GM21360 (cell line): ENCODE measurements around the gene RPAIN.

Experiments
- ATAC-seq: cut with Tn5 transposase; IDR thresholded peaks from one replicate; pipeline ENCODE4 v1.9.1; 2021; ENCODE audit warnings: mild to moderate bottlenecking, moderate library complexity; ENCODE audit not compliant: unreplicated experiment

Gene RPAIN, protein sequence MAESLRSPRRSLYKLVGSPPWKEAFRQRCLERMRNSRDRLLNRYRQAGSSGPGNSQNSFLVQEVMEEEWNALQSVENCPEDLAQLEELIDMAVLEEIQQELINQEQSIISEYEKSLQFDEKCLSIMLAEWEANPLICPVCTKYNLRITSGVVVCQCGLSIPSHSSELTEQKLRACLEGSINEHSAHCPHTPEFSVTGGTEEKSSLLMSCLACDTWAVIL

DNA sequence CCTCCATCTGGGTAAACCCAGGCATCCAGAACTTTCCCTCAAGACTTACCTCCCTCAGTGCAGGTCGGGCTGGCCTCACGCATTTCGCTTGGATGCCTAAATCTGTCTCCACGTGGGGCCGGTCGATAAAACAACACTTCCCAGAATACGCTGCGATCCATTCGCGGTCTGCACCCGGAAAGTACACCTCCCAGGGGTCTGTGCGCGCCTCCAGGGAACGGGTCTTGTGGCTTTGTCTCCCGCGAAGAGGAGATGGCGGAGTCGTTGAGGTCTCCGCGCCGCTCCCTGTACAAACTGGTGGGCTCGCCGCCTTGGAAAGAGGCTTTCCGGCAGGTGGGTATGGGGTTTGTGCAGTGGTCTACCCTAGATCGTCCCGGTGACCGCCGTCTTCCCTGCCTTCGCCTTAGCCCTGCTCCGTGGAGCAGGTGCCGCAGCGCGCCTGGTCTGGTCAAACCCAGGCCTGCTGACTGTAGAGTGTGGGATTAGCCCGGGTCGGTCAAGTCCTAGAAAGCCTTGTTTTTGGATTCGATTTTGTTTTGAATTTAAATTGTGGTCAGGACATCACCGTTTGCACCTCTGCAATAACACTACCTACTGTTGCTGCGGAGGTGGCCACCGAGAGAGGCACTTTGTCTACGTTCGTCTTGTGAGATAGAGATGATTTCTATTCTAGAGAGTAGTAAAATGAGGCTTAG, at the start of gene RPAIN:
RPAIN (plus strand) TSS at position 224 of the 695 bp plus-strand sequence; CDS start at position 253, 29 bp downstream.
- ATAC-seq = peak; percentile 30

DNA sequence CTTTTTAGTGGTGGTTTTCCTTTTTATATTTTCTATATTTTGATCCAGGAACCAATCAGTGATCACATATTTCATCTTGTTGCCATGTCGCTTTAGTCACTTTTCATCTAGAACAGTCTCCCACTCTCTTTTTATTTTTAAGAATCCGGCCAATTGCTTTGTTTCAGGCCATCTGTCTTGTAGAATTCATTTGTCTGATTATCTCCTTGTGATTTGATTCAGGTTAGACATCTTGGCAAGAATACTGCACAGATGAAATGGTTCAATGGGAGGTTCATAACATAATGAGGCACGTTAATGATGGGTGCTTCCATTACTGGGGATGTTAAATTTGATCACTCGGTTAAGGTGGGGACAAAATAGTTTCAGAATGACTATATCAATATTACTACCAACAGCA, 49.6 kb upstream of the RPAIN start:
- ATAC-seq = no peak

DNA sequence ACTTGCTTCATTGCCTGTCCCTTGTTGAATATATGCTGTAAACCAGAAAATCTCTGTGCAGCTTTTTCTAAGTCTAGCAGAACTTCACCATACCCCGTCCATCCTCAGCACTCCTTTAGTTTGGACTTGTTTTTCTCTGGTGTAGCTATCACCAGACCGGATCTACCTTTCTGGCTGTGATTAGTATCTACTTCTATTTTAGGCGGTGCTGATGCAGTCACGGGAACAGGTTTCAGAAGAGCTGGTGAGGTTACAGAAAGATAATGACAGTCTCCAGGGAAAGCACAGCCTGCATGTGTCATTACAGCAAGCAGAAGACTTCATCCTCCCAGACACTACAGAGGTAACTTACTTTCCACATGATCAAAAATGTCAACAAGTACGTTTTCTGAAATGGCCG, 46.9 kb upstream of the RPAIN start:
- no peak for ATAC-seq

DNA sequence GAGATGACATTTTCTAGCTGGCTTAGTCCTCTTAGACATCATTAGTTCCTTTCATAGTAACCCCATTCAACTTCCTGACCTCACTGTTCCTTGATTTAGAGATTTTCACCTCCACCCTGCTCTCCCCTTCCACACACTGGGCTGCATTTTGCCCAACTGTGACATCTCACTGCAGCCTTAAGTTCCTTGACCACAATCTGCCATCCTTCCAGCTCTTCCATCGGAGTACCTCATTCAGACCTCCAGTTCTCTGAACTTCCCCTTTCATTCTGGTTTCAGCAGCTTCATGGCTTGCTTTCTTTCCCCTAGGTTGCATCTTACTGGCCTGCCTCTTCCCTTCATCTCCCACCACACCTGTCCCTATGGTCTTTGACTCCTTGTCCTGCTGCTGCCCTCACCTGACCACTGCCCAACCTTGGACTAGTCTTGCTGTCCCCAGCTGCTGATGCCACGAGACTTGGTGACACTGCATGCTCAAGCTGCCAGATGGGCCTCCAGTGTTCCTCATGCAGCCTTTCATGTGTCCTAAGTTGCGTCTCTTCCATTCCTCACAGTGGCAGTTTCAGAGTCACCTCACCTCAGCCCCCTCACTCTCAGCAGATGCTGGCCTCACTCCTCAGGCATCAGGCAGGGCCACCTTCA, 41.3 kb upstream of the RPAIN start:
- ATAC-seq = no peak

DNA sequence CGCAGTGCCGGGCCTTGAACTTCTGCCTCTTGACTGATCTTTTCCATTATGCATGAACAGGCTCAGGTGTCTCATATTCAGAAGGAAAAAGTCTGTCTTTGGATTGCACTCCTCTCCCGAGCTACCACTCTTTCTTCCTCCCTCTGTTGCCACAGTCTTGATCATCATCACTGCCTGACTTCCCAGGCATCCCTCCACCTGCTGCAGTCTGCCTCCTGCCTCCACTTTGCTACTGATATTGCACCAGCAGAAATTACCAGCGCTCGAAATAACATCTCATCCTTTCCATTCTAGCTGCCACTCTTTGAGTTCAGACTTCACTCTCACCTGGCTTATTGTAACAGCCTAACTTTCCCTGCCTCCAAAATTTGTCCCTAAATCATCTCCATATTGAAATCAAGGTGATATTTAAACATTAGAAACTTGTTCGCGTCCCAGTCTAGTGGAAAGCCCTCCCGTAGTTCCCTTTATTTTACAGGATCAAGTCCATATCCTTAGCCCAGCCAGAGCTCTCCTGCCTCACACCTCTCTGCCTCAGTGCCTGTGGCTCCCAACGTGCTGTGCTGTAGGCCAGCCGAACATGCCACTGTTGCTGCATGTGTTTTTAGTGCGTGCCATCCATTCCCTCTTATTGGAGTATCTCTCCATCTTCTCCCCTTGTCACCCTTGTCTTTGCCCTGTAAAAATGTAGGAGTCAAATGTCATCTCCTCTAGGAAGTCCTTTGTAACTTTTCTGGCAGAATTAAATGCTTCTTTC, 40.5 kb upstream of the RPAIN start:
- ATAC-seq = no peak

DNA sequence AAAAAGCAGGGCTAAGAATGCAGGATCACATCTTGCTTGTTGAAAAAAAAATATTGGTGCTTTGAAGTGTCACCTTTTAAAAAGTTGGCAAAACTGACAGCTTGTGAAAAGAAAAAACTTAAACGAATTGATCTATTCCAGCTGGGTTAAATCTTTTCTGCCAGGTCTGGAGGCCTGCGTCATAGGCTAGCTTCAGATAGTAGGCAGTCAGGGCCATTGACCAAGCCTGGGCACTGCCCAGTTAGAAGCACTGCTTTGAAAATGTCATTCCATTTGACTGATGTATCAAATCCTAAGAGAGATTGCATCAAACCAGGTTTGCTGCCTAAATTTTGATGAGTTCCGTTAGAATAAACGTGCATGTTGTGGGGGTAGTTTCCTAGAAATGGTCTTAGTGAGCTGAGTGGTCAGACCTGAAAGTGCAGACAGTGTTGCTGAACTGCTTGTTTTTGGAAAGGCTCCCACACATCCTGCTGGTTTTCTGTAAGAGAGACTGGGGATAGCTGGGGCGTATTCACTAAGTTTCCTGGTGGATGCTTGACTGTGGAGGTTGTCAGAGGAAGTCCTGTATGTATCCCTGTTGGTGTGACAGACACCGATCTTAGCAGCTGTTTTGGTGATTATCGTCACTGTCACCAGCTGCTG, 39.4 kb upstream of the RPAIN start:
- ATAC-seq = no peak

DNA sequence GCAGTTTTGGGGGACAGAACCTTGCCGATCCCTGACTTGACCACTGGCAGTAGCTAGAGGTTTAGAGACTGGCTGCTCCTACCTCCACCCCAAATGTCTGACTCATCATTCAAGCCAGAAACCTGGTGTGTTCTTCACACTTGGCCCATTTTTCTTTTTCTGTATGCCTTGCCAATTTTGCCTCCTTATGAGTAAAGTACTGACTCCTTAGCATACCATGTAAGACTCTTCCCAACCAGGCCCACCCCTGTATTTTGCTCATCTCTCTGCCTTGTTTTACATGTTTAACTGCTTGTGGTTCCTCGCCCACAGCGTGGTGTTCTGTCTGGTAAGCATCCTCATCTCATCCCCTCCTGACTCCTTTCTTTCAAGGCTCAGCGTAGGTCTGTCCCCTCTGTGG, 38.4 kb upstream of the RPAIN start:
- no peak for ATAC-seq

DNA sequence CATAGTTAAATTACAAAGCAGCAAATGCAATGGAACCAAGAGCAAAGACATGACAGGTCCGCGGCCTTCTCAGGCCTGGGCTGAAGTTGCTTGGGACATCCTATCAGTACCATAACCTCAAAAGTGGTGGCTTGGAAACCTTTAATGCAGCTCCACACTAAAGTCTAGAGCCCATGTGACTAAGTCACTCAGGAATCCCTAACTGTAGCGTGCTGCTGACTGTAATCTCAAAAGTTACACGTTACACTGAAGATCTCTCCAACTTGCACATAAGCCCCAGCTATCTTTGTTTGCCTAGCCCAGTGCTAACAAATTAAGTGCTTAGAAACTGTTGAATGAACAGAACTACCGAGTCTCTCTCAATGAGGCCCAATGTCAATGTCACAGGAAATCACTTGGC, 28.3 kb upstream of the RPAIN start:
- no peak for ATAC-seq

DNA sequence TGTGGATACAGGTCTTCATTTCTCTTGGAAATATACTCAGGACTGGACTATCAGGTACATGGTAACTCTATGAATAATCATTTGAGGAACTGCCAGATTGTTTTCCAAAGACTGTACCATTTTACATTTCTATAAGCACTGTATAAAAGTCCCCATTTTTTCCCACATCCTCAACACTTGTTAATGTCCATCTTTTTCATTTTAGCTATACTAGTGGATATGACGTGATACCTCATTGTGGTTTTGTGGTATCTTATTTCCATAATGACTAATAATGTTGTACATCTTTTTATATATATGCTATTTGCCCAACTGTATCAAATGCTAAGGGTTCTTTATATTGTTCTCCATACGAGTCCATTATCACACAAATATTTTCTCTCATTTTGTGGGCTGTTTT, 23.4 kb upstream of the RPAIN start:
- no peak for ATAC-seq

DNA sequence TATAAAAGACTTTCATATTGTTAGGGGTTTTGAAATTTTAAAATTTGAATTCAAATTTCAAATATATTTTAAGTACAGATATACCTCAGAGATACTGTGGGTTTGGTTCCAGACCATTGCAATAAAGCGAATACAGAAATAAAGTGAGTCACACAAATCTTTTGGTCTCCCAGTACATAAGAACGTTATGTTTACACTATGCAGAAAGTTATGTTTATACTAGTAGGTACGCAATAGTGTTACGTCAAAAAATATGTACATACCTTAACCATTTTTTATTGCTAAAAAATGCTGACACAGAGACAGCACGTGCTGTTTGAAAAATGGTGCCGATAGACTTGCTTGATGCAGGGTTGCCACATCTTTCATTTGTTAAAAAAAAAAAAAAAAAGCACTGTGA, 20.2 kb upstream of the RPAIN start:
- no peak for ATAC-seq

DNA sequence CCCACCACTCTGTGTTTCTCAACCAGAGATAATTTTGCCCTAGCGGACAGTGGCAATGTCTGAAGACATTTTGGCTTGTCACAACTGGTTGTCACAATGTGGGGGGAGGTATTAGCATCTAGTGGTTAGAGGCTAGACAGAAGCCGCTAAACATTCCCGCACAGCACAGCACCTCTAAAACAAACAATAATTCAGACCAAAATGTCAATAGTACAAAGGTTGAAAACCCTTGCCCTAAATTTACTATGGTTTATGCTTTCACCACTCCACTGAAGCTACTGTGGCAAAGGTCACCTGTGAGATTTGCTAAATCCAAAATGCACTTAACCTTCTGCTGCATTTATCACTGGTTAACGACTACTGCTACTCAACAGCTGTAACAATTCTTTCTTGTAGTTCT, 14.6 kb upstream of the RPAIN start:
- no peak for ATAC-seq

DNA sequence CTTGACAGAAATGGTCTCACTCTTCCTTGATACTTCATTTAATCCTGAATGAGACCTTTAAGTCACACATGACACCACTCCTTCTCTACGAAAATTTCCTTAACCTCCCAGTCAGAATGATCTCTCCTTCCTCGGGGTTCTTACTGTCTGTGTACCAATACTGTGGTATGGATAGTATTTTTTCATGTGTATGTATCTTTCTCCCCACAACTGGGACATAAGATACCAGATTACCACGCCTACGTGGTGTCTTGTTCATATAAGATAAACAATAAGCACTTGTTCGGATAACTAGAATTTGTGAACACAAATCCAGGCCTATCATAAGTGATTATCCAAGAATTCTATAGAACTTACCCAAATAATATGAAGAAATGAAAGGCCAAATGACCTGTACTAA, 11.8 kb upstream of the RPAIN start:
- ATAC-seq = no peak

DNA sequence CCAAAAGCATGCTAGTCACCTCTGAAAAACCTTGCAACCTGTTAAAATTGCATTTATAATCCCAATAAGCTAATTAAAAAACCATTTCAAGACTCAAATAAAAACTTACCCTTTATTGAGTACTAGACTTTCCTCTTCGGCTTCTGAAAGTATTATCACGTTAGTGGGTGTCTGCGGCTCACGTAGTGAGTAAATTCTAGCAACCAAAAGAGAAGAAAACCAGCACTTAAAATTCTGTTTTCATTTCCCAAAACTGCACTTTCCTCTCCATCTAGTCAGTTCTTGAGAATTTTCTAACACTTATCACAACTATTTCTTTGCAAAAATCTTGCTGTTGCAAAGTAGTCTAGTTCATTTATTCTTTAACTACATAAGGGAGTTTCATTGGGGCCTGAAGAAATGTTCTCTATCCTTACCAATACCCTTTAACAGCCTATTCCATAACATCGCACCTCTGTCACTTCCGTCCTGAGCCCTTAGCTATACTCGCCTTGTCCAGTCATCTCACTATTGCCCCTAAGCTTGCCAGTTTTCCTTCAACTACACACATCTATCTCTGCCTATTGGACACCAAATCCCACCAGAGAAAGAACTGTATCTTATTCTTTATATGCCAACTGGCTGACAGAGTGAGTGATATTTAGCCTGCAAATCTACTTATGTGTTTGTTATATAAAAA, 9.2 kb upstream of the RPAIN start:
- no peak for ATAC-seq

DNA sequence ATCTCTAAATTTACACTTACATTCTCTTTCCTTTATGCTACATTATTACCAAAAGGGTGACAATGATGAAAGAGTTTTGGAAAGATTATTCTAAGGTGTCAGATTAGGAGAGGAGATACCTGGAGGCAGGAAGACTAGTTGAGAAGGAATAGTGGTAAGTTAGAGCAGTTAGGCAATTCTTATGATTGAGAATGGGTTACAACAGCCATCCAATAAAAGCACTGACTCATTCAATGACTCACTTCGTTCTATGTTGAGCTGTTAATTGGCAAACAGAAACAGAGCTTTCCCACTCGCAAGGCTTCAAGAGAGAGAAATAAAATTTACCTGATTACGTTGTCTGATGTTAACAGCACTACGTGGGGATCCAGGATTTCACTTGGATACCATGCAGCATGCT, 6.3 kb upstream of the RPAIN start:
- ATAC-seq = no peak

DNA sequence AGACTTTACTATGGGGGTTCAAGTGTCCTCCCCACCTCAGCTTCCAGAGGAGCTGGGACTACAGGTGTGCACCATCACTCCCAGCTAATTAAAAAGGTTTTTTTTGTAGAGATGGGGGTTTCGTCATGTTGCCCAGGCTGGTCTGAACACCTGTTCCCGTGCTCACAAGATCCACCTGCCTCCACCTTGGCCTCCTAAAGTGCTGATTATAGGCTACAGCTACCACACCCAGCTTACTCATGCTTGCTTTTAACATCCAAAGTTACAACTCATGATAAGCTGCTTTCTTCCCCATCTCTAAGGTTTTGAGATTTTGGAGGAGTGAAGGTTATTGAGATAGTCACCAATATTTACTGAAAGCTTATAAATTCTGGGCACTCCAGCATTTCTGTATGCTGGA, 3.1 kb upstream of the RPAIN start:
- ATAC-seq = no peak

DNA sequence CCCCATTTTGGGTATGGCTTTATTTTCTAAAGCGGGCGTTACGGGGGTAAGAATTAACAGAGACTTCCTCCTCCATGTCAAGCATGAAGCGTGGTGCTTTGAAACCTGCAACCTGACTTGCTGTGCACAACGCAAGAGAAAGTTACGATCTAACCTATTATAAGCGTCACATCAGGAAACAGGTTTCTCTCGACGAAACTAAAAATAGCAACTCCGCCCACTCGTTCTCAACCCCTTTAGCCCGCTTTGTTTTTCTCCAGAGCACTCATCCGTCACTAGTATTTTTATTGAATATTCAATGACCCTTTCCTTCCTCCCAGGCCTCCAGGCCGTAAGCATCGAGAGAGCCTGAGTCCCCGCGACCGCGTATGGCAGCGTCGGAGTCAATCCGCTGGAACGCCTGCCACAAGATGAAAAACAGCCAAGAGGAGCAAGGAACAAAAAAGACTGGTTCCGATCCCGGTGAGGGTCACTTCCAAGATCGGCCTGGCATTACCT, 1.1 kb upstream of the RPAIN start:
- ATAC-seq = peak; percentile 28

DNA sequence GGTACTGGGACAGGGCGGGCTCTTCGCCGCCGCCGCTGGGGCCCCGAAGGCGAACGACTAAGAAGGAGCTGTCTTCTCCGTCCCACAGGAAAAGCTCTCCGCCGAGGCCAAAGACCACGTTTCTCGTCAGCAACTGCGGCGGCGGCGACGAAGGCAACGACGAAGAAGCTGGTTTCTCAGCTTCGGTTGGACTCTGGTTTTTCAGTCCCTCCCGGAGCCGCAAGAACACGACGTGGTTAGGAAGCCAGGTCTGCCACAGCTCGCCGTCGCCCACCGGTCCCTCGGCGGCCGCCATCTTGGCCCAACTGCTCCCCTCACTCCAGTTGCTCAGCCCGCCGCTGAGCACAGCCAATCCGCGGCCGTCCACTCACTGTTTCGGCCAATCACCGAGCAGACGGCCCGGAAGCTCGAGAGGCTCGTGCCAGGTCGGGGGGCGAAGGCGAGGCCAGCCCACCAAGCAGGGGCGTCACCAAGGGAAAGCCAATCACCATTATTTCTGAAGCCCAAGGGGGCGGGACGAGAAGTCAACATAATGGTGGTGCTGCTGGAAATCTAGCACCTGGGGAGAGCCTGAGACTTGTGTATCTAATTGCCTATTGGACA, 525 bp upstream of the RPAIN start, which contains the start of gene NUP88:
NUP88 (minus strand) TSS at position 307 of the 603 bp plus-strand sequence; CDS start at position 295, 12 bp downstream.
- peak; percentile 84 for ATAC-seq

DNA sequence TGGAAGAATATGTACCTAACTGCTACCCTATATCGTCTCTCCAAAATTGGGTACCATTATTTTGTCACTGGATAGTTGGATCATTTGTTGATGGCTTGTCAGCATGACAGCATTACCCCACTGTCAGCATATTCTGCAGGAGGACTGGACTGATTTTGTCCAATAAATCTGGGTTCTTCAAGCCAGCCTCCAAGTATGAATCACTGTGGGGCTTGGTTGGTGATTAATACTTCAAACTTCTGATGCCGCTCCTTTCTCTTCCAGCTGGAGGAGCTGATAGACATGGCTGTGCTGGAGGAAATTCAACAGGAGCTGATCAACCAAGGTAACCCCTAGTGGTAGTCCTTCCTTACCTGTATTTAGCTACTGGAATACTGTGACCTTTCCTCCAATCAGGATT, 2.5 kb downstream of the RPAIN start:
- no peak for ATAC-seq

DNA sequence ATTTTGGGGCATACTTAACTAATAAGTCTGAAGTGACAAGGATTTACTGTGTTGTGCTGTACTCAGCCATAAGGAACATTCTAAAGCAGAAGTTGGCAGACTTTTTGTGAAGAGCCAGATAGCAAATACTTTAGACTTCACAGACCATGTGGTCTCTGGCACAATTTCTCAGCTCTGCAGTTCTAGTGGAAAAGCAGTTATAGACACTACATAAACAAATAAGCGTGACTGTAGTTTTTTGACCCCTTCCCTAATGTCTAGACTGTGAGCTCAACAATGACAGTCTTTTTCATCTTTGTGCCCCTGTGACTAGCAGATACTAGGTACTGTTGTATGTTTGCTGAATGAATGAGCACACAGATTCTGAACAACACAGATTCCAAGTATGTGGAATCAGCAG, 4.9 kb downstream of the RPAIN start:
- ATAC-seq = no peak

DNA sequence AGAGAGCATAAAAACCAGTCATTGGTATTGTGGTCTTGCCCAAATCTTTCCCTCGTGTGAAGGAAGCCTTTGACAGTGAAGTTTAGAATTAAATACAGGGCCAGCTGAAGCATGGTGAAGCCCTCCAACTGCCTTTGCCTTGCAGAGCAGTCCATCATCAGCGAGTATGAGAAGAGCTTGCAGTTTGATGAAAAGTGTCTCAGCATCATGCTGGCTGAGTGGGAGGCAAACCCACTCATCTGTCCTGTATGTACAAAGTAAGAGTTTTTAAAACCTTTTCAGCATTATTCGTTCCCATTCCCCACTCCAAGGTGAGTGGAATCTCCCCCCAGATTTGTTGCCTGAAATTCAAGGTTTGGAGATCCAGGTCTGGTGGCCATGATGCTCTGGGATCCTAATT, 5.8 kb downstream of the RPAIN start:
- ATAC-seq = no peak
